GM12873 (cell line): ENCODE measurements around the gene LRP1.

Experiments used
- CTCF ChIP-seq: IDR thresholded peaks from 2 replicates; pipeline ENCODE4 v1.5.1; 2012; ENCODE audit warnings: low read depth, mild to moderate bottlenecking, moderate library complexity, low read length, control low read depth; ENCODE audit not compliant: insufficient read depth; ENCODE audit errors: missing control alignments

The LRP1 gene

GRCh38 chr12:57242329-57242690 lies 114.0 kb downstream of the LRP1 start:
- no peak for TF ChIP-seq CTCF

- TF ChIP-seq CTCF: peak; percentile 82
Measured at GRCh38 chr12:57242691-57243454, 114.6 kb downstream of the LRP1 start.

- peak; percentile 80 for TF ChIP-seq CTCF
Measured at GRCh38 chr12:57243521-57244311, 115.4 kb downstream of the LRP1 start.

- no peak for TF ChIP-seq CTCF
Measured at GRCh38 chr12:57244312-57244696, 116.0 kb downstream of the LRP1 start.

- TF ChIP-seq CTCF: no peak
Measured at GRCh38 chr12:57247041-57247440, 118.8 kb downstream of the LRP1 start.

- no peak for TF ChIP-seq CTCF
Measured at GRCh38 chr12:57248934-57249742, 120.9 kb downstream of the LRP1 start.

GRCh38 chr12:57250541-57250940 lies 122.3 kb downstream of the LRP1 start:
- no peak for TF ChIP-seq CTCF
